IPS DF 4.7 (cell line): ENCODE data around the gene GPR61.

Experiments
- DNase-seq: peaks from one replicate; pipeline ENCODE4 v3.0.0-alpha.2; 2013; ENCODE audit warnings: low spot score; ENCODE audit errors: extremely low read depth

Gene GPR61

DNA sequence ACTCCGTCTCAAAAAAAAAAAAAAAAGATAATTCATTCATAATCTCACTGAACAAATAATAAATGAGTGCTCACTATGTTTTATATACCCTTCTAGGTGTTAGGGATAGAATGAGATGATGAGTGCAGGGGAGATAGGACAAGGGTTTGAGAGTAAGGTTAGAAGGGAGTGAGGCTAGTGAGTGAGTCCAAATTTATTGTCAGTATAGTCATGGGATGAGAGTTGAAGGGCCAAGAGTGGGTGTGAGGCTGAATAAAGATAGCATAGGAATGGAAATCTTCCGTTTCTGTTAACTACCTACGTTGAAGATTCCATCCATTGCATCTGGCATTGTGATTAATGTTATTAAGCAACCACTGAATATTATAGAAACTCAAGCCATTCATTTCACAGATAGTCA is 25.6 kb downstream of the GPR61 start:
- DNase-seq: no peak

DNA sequence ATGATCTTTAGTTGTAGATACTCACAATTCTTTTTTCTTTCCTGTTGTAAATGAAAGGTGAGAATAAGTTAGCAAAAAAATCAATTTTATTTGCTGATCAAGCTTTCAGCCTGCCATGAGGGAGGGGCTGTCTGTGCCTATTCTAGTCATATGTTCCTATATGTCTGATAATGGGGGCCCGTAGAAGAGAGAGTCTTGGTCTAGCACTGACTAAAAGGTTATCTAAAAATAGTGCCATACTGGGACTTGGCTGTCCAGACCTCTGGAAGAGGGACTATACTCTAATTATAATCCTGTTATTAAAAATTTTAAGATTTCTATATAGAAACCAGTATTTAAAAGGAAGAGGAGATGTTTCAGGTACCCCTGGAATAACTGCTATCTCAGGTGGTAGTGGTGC is 27.3 kb downstream of the GPR61 start:
- DNase-seq: no peak

DNA sequence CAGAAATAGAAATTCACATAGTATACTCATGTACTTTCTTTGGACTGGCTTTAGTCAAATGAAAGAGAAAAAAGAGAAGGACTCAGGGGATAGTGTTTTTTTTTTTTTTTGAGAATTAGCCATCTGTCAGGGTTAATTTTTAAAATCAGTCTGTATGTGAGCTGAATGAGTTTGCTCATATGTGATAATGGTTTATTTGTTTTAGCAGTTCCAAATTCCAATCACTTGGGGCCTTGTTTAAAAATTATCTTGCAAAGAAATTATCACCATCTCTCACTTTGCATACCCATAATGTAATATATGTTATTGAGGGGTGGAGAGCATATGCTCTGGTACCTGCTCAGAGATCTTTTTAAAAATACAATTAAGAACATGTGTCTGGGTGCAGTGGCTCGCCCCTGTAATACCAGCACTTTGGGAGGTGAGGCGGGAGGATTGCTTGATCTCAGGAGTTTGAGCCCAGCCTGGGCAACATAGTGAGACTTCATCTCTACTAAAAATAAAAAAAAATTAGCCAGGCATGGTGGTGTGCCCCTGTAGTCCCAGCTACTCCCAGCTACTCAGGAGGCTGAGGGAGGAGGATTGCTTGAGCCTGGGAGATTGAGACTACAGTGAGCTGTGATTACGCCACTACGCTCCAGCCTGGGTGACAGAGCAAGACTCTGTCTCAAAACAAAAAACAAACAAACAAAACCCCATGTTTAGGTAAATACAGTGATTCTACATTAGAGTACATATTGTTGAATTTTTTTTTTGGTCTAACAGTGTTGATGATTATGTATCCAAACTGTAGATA is 28.4 kb downstream of the GPR61 start:
- DNase-seq: no peak

DNA sequence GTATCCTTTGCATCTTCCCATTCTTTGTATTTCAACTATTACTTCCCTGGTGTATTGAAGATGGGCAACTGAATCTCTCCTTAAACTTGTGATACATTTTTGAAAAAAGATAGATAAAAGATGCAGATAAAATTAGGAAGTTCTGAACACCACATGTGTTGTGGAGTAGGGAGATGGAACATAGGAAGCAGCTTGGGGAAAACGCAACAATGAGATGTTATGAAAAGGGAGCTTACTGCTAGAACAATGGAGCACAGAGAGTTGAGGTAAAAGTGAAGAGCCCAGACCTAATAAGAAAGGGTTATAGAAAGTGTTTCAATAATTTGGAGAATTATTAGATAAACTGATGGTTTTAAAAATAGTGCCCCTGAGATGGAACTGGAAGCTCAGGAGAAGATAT is 29.7 kb downstream of the GPR61 start:
- no peak for DNase-seq

DNA sequence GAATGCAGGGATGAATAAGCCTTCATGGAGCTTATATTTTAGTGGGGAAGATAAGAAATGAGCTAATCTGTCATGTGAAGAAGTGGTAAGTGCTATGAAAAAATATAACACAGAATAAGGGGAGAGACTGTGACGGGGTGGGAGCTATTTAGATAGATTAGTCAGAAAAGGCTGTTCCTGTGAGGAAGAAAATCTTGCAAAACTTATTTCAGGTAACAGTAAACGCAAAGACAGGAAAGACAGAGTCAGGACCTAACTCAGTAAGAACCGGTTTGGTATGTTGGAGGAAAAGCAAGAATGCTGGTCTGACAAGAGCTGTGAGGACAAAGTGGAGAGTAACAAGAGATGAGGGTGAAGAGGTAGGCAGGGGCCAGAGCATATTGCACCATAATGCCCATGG is 30.7 kb downstream of the GPR61 start:
- DNase-seq: no peak

DNA sequence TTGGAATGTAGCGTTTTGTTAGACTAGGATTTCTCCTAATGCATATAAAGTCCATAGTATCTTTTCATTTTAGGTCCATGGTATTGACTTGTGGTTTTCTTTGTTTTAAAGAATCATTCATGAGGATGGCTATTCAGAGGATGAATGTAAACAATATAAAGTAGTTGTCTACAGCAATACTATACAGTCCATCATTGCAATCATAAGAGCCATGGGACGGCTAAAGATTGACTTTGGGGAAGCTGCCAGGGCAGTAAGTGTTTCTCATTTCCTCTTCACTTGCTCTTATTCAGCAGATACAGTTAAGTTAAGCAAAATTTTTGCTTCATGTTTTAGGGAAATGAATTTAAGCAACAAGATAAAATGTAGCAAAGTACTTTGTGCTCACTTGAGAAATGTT is 34.1 kb downstream of the GPR61 start:
- no peak for DNase-seq

DNA sequence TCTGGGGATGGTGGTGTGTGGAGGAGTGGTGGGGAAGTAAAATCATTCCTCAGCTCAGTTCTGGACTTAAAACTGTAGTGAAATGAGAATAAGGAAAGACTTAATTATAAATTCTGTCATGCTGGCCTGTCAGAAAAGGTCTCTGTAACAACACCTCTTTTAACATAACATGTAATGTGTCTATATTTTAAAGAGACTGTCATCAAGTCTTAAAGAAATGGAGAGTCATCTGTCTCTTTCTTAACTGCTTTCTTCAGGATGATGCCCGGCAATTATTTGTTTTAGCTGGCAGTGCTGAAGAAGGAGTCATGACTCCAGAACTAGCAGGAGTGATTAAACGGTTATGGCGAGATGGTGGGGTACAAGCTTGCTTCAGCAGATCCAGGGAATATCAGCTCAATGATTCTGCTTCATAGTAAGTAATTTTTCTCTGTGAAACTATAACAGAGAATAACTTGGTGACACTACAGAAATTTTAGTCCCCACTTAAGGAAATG is 39.3 kb downstream of the GPR61 start:
- no peak for DNase-seq

DNA sequence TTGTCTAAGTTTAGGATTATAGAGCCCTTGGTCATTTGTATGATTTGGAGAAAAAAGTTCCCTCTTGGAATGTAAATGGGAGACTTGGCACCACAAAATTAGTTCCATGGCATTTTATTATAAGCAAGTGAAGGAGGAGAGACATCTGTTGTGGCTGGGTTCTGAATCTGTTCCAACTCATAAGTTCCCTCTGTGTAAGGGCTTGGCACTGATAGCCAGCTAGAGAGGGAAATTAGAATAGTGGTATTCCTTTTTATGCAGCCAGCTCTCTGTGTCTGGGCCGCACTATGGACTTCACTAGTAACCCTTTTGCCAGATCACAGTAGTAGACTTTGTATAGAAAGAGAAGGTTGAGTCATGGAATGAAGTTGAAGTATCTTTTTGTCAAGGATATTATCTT is 39.8 kb downstream of the GPR61 start:
- DNase-seq: no peak

DNA sequence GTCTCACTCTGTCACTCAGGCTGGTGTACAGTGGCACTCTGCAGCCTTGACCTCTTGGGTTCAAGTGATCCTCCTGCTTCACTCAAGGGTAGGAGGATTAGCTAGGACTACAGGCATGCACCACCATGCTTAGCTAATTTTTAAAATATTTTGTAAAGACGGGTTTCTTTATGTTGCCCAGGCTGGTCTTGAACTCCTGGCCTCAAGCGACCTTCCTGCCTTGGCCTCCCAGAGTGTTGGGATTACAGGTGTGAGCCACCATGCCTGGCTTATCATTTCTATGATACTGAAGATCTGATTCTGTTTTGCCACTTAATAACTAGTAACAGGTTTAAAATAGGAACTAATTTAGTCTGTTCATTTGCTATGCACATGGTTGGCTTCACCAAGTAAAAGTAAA is 42.3 kb downstream of the GPR61 start:
- DNase-seq: no peak

DNA sequence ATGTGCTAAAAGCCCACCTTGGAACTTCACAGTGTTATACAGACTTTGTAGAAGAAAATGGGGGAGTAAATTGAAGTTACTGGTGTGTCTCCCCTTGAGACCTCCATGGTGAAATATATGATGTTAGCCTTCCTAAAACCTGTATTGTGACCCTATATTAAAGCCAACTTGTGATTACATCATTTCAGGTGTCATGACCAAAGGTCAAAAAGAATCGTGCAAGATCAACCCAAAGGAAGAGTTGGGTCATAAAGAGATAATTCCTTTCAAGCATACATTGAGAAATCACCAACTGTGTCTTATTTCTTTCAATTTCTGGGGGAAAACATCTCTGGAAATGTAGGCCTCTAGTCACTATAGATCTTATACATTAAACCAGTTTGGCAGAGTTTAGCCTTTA is 45.1 kb downstream of the GPR61 start:
- DNase-seq: no peak

DNA sequence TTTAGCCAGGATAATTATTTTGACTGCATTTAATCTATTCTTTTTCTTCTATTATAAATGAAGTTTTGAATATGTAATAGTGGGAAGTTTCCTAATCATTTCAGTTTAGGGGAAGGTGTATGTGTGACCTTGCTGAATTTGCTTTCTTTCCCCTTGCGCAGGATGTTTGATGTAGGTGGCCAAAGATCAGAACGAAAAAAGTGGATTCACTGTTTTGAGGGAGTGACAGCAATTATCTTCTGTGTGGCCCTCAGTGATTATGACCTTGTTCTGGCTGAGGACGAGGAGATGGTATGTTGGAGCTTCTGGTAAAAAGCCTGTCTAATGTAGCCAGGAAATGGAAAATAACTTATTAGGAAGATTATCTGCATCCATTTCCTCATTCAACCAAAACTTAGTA is 46.4 kb downstream of the GPR61 start:
- no peak for DNase-seq

DNA sequence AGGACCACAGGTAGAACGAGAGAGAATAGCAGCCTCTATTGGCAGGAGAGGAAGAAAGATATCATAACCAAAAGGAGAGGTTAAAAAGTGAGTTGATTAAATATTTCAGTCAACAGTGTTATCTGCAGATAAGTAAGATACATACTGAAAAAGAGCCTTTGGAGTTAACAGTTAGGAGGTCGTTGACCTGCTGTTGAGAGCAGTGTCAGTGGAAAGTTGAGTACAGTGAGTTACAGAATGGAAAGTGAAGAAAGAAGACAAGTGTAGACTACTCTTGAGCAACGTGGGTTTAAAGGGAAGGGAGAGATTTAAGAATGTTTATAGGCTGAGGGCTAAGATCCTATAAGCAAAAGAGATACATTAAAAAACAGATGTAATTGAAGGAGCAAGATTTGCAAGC is 49.5 kb downstream of the GPR61 start:
- no peak for DNase-seq

DNA sequence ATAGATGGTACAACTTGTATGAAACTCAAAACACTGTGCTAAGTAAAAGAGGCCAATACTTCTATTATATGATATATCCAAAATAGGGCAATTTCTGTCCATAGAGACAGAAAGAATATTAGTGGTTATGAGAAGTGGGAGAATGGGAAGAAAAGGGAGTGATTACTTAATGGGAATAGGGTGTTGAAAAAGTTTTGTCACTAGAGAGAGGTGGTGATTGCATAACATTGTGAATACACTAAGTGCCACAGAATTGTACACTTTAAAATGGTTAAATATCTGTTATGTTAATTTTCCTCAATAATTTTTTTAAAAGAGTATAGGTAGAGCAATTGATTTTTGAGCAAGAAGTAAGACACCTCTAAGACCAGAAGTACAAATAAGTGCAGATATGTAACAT is 50.0 kb downstream of the GPR61 start:
- DNase-seq: no peak

DNA sequence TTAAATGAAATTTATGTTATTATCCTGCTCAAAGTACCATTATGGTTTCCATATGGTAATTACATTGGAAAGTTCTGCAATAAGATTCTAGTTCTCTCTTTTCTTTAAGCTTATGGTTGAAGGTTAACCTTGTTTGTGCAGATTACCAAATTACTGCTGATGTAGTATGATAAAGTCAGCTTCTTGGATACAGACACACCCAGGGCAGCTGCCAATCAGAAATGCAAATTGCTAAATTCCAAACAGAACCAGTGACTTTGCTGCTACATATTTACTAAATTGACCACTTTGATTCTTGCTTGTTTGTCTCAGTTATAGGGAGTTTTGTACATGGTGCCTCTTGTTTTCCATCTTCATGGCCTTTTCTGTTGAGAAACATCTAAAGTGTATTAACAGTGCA is 53.2 kb downstream of the GPR61 start:
- DNase-seq: no peak

DNA sequence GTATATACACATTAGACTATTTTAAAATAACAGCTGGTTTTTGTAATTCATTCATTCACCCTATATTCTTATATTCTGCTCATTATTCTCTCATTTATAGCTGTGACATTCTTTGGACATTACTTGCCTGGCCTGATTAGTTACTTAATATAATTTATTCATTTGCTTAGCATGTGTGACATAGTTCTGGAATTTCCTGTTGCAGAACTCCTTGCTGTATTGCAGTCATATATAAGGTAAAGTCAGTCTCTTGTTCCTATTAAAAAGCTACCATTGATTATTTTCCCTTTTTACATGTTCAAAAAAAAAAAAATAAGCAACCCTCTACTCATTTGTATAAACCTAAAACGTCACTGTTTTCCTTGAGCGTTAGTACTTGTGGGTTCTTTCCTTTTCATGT is 55.9 kb downstream of the GPR61 start:
- DNase-seq: no peak
